GM19099 (cell line): ENCODE data around the gene CENPO.

ENCODE experiments used
- POLR2A ChIP-seq: IDR thresholded peaks from 3 replicates; pipeline ENCODE4 v1.6.1; 2011; ENCODE audit warnings: low read depth; ENCODE audit not compliant: insufficient read length; ENCODE audit errors: extremely low read depth

CENPO gene

DNA sequence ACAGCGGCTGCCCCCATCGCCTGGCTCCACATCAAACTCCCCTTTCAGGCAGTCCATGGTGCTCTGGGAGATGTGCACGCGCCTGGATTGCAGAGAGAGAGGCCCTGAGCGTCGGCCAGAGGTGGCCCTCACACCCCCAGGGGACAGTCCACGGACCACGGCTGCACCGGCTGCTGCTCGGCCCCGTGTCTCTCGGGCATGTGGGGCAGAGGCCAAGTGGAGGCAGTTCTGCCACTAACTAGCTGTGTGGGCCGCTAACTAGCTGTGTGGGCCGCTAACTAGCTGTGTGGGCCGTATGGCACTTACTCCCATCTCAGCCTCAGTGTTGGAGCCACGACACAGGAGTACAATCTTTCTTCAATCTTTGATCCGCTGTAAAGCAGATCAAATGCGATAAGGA lies 45.3 kb downstream of the CENPO start:
- no peak for TF ChIP-seq POLR2A

DNA sequence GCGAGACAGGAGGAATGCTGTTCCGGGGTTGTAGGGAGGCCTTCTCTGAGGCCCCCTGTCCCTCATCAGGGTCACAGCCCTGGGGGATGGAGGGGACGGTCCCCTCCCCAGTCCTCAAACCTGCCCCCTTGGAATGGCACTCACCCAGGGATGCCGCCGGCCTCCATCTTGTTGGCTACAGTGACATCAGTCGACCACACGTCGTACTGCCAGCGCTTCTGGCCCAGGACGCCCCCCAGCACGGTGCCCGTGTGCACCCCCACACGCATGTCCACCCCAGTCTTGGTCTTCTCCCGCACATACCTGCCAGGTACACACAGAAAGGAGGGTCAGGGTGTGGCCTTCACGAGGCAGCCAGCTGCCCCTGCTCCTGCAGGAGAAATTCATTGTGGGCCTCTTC lies 46.5 kb downstream of the CENPO start:
- no peak for TF ChIP-seq POLR2A

DNA sequence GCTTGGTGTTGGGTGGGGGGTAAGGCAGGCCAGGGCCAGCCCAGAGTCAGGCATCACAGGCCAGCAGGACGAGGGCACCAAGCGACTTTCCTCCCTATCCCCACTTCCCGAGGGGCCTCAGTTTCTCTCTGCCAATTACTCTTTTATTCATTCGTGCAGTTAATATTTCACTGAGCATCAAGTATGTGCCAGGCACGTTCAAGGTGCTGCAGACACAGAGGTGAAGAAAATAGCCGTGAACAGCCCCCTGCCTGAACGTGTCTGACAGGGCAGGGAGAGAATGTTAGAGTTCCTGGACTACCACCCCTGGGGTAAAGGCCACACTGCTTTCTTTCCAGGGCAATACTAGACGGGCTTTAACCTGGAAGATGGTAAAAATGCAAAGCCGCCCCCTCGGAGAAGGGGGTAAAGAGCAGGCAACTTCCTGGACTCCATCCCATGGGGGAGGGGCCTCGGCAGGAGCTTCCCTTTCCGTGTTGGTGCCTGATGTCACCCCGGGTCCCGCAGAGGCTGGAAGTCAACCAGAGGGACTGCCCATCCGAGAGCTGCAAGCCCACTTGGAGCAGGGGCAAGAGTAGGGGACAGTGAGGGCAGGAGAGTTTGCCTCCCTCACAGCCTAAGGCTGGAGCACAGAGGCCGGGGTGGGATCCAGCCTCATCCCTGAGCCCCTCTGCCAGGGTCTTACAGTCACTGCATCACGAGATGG lies 47.1 kb downstream of the CENPO start:
- no peak for TF ChIP-seq POLR2A

DNA sequence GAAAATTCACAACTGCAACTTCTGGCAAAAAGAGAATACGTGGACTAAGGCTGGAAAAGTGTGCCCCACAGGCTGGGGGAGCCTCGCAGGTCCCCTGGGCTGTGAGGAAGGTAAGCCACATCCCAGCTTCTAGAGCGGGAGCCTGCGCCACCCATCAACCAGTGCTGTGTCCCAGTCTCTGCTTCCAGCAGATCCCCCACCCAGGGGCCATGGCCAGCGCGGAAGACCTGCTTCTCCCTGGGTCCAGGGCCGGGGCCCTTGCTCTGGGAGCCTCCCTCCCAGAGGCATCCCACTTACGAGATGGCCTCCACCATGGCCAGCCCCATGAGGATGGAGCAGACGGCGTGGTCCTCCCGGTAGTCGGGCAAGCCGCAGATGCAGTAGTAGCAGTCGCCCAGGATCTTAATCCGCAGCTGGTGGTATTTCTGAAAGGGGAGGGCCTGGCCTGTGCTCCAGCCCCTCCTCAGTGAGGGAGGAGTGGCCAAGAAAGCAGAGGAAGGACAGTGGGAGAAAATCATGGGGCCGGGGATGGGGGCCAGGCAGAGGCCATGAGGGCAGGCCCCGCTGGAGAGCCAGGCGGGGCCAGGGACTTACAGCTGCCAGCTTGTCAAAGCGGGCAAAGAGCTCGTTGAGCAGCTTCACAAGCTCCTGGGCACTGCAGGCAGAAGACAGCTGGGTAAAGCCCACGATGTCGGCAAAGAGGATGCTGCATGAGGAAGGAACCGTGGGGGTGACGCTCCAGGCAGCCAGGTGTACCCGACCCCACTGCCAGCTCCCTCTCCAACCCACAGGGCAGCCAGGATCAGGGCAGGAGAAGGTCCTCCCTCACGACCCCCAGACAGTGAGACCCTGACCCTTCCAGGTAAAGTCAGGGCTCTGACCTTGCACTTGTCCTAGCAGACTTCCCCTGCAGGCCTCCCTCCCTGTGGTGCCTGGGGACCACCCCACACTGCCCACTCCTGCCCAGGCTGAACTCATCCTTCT lies 48.0 kb downstream of the CENPO start:
- no peak for TF ChIP-seq POLR2A

DNA sequence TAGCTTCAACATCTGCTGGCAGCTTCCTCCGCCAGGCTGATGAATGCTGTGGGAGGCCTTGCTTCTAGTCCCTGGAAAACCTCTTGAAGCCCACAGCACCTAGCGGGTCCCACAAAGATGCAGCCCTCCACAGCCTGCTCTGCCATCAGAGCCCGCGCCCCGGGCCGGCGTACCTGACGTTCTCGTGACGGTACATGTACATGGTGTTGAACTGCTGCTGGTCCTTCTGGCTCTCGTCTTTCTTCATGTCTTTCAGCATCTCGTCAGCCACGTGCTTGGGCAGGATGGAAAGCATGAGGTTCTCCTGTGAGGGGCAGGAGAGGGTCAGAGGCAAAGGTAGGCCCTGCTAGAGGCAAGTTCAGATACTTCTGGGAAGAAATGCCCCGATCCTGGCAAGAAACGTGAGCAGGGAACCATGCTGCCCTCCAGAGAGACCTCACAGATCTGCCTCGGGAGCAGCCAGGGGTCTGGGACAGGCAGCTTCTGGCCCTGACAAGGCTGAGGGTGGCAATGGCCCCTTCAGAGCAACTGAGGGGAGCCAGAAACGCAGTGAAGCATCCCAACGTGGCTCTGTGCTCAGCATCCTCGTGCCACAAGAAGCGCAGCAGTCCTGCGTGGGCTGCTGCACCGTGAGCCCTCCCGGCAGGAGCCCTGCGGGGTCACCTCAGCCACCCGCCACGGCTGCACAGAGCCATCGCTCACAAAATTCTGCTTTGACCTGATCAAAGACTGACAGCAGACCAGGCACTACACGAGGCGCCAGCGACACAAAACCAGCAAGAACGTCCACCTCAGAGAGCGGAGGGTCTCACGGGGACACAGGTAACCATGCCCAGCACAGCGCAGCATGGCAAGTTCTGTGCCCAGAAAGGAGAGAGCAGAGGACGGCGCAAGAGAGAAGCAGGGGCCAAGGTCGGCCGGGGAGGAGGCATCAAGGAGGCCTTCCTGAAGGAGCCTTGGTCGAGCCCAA lies 49.1 kb downstream of the CENPO start:
- no peak for TF ChIP-seq POLR2A

DNA sequence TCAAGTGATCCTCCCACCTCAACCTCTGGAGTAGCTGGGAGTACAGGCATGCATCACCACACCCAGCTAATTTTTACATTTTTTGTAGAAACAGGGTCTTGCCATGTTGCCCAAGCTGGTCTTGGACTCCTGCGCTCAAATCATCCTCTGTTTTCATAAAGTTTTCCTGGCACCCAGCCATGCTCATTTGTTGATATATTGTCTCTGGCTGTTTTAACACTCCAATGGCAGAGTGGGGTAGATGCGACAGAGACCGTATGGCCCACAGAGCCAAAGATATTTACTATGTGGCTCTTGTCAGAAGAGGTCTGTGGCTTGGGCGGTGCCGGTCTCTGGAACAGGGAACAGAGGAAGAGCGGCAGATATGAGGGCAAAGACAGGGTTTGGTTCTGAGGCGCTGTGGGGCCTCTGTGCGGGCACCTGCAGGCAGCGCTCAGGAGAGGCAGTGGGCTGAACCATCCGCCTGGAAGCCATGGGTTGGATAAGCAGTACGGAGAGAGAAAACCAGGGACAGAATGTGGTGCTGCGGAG lies 50.2 kb downstream of the CENPO start:
- TF ChIP-seq POLR2A: no peak

DNA sequence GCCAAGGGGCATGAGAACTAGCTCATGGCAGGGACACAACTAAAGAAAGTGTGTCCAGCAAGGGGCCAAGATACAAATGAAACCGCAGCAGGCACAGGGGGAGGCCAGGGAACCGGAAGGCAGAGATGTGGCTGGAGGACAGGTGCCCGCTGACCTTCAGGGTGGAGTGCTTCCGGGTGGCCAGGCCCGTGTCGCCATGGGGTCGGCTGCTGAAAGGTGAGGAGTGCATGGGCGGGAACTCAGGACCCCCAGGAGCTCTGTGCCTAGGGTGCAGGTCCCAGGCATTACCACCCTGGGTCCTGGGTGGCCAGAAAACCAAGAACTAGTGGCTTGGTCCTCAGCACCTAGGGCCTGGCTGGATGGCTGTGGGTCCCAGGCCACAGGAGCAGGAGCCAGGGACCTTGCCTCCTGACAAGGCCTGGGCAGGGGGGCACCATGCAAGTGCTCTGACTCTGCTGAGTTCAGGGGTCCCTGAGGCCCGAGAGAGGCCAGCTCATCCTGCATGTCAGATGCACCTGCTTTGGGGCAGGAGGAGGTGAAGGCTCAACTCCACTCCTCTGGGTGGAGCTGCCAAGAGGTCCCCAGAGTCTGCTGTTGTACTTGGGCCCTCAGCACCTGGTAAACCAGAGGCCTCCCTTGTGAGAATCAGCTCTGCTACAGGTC lies 50.9 kb downstream of the CENPO start:
- no peak for TF ChIP-seq POLR2A

DNA sequence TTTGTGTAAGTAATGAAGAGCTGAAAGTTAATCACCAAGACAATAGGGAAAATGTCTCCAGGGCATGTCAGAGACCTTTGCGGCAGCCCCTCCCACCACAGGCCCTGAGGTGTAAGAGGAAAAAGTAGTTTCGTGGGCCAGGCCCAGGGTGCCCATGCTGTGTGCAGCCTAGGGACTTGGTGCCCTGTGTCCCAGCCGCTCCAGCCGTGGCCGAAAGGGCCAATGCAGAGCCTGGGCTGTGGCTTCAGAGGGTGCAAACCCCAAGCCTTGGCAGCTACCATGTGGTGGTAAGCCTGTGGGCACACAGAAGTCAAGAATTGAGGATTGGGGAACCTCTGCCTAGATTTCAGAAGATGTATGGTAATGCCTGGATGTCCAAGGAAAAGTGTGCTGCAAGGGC lies 52.5 kb downstream of the CENPO start:
- no peak for TF ChIP-seq POLR2A

DNA sequence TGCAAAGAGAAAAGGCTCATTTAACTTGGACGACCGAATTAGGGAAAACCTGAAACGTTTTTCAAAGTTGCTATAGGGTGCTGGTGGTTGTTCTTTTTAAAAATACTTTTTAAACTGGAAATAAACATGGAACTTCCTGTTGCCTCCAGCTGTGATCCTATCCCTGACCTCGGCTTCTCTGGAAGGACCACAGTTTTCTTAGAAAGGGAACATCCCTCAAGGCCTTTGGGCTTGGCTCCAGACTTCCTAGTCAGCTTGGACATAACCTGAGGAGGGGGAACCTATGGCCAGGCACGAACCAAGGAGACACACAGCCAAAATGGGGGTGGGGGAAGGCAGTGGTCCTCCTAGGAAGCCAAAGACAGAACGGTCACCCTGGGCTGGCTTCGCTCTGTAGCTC lies 57.7 kb downstream of the CENPO start:
- no peak for TF ChIP-seq POLR2A

DNA sequence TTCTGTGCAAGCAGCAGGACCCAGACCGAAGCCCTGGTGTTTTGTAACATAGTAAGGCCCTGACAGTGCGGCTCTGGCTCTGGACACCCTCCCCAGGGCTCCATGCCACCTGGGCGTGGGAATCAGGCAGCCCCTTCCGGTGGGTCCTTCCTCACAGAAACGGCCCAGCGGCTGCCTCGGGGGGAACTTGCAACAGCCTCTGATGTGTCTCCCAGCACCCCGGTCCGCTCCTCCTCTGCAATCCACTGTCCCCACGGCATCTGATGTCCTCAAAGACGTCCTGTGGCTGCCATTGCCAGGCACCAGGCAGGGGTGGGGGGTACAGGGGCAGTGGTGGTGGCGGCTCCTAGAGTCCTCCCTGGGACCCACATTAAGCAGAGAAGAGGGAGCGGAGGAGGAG lies 58.8 kb downstream of the CENPO start:
- no peak for TF ChIP-seq POLR2A

DNA sequence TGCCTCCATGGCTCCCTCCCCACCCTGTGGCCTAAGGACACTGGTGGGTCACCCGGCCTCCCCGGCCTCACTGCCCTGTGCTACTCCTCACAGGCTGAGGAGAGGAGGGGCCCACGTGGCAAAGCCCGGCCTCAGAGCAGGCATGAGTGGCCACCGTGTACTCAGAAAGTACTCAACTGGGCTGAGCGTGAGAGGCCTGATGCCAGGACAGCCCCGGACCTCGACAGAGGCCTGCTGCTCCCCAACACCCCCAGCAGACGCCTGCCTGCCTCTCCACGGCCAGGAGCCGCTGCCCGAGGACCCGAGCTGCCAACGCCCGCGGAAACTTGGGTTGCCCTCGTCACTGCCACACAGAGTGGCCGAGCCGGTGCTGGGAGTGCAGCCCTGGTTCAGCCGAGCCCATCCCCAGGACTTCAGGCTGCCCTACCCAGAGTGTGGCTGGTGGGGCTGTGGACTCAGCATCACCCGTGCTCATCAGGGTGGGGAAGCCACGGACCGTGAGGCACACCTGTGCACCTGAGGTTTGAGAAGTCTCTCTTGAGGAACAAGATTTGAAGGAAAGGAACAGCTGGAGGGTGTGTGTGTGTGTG lies 59.3 kb downstream of the CENPO start:
- no peak for TF ChIP-seq POLR2A

DNA sequence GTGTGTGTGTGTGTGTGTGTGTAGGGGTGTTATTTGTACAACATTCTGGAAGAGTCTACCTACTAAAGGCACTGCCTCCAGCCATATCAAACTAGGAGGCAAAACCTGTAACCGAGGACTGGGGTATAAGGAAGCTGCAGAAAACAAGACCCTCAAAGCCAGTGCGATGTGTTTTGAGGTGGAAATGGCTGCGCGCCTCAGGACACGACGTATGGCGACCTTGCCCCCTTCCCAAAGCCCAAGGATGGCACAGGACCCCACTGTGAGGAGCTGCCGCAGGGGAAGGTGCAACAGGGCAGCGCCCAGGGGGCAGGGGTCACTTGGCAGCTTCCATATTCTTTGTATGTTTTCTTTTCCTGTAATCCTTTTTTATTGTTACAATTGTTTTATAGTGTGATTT lies 59.8 kb downstream of the CENPO start:
- TF ChIP-seq POLR2A: no peak

DNA sequence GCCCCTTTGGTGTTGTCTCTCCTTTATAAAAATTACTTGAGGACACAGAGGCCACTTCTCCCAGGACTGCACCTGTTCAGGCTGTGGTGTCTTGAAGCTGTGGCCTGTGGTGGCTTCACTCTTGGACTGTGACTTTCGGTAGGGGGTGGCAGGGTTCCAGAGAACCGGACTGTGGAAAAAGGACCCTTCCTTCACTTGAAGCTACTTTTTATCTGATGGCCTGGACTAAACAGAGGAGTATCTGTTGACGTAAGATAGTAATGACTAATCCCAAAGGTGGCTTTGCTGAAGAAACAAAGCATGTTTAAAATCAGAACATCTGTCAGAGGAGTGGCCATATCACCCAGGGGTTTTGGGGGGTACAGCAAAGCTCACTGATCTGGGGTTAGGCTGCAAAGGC lies 60.8 kb downstream of the CENPO start:
- no peak for TF ChIP-seq POLR2A

DNA sequence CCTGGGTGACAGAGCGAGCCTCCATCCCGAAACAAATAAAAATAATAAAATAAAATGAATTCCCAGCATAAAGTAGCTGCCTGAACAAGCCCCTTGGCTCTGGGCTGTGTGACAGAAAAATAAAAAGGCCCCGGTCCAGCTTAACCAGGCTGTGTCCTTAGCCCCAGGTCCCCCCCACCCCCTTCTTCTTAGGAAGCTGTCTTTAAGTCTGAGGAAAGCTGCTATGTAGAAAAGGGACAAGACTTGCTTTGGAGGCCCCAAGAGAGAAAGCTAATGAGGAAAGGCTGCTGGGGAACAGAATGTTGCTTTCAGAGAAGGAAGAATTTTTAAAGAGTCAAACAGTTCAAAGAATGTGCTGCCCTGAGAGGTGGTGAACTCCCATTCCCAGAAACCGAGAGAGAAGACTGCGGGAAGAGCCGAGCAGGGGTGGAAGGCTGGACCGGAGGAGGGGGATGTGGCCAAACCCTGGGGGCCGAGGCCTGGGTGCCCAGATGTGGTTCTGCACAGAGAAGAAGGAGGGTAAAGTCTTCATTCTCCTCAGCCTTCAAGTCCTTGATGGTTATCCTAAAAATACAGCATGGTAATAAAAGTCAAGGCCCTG lies 61.9 kb downstream of the CENPO start:
- TF ChIP-seq POLR2A: no peak

DNA sequence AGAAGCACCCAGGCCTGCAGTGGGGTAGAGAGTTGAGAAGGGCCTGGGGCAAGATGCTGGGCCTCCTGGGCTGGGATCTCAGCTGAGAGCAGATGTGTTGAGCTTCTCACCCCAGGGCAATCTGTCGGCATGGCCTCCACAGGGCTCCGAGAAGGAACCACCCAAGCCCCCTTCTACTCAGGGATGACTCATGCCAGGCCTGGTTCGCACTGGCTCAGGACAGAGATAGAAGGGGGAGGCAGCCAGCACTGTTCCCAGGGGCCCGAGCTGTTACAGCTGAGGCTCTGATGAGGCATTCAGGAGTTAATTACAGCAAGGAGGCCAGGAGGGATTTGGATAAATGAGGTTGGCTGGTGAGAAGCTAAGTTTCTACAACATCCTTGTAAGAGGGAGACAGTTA lies 62.5 kb downstream of the CENPO start:
- TF ChIP-seq POLR2A: no peak
